Measurements from ENCODE around the gene EGFL8. TPM values are rescaled to one million over a fixed set of nuclear protein-coding genes. Genes with fewer than 3 reads are reported as not detected.

Gene EGFL8
- total and polyA plus RNA-seq, 2 donors (not counting 3 experiments of a cell fraction or from before 2014, with no cell fraction given) = 9.0 to 12.6 TPM

DNA sequence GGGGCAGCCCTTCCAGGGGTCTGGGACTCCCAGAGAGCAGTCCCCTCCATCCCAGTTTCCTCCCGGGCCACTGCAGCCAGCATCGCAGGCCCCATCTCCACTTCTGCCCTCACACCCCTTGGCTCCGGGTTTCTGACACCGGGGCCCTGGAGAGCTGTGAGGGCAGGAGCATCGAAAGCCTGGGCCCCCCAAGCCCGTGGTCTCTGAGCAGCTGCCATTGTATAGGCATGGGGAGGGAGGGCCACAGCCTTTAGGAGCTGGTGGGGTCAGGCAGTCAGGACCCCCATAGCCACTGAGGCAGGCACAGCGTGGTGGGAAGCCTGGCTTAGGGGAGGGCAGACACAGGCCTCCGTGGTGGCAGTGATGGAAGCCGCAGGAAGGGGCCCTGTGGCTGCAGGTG, 37.8 kb downstream of the EGFL8 start:
- no TSS peak for BruUV-seq (replicated peaks)
- H3K9me1 ChIP-seq (replicated peaks; ENCODE audit: control insufficient read depth, extremely low read depth, insufficient read depth, low read length) = no peaks in the 10 kb centered on the region
- no peaks in the 10 kb centered on the region for H3K79me2 ChIP-seq (ENCODE audit: control insufficient read depth, insufficient read depth, low read length)
- peaks cover 5% of the 10 kb centered on the region for H3K4me1 ChIP-seq (ENCODE audit: control insufficient read depth, extremely low read depth, insufficient read depth, low read length)
- no peaks in the 10 kb centered on the region for H4K20me1 ChIP-seq (replicated peaks; ENCODE audit: control insufficient read depth, extremely low read depth, insufficient read depth, low read length)
- CTCF ChIA-PET = interaction anchor here (1.1 kb wide), 1 partner anchor 83 kb away, joined by 3 read pairs; no protein-coding TSS in a partner anchor
- no peak overlapping the region for H3K4me2 ChIP-seq (ENCODE audit: insufficient read depth, low read length)
- H3K27ac ChIP-seq (ENCODE audit: insufficient read depth, low read depth, low read length) = no peak overlapping the region
- no peaks in the 10 kb centered on the region for H3K27me3 ChIP-seq (ENCODE audit: control insufficient read depth in 2 of 2, insufficient read depth in 2 of 2, low read length in 2 of 2)
- DNase-seq (ENCODE audit: low read depth, low spot score) (no peak), FAIRE-seq (no peak)
- dilution Hi-C loops (cut with MboI; ENCODE audit: extremely low pct_ligation_motif_present, low sequenced_read_pairs) = no loop called here
- H3K4me3 ChIP-seq (replicated peaks in 1 of 3; ENCODE audit: insufficient read depth in 1 of 3, low read depth in 1 of 3, low read length in 3 of 3) = no peak overlapping the region
- no peak overlapping the region for H3K9ac ChIP-seq (replicated peaks; ENCODE audit: extremely low read depth, insufficient read depth, low read length)
- POLR2A ChIA-PET = no interaction called here
- no peak overlapping the region for H2AFZ ChIP-seq (ENCODE audit: low read depth, low read length)
- TF ChIP-seq EZH2 (IDR thresholded peaks at IDR 0.05; ENCODE audit: borderline replicate concordance, low read depth, low read length, severe bottlenecking) = no peak
- TF ChIP-seq POLR2A (IDR thresholded peaks at IDR 0.05; ENCODE audit: low read depth, low read length) = no peak
- no peak for TF ChIP-seq POLR2AphosphoS5 (IDR thresholded peaks at IDR 0.05; ENCODE audit: insufficient read depth, low read depth, low read length)
- intact Hi-C loops (cut with micrococcal nuclease) = no loop called here
- no peaks in the 10 kb centered on the region for H3K9me3 ChIP-seq (replicated peaks; ENCODE audit: control insufficient read depth, insufficient read depth, low read length)
- peaks cover 7 to 13% of the 10 kb centered on the region in 2 experiments for H3K36me3 ChIP-seq (ENCODE audit: control insufficient read depth in 2 of 2, extremely low read depth in 1 of 2, insufficient read depth in 2 of 2, low read length in 2 of 2)

- Histone ChIP-seq H3K4me2 (ENCODE audit: insufficient read depth, low read length) (no peak overlapping the region), H3K4me3 (replicated peaks in 1 of 3; ENCODE audit: insufficient read depth in 1 of 3, low read depth in 1 of 3, low read length in 3 of 3) (no peak overlapping the region), H3K36me3 (ENCODE audit: control insufficient read depth in 2 of 2, extremely low read depth in 1 of 2, insufficient read depth in 2 of 2, low read length in 2 of 2) (peaks cover 7 to 12% of the 10 kb centered on the region in 2 experiments), H3K9ac (replicated peaks; ENCODE audit: extremely low read depth, insufficient read depth, low read length) (no peak overlapping the region), H3K9me3 (replicated peaks; ENCODE audit: control insufficient read depth, insufficient read depth, low read length) (no peaks in the 10 kb centered on the region), H3K27ac (ENCODE audit: insufficient read depth, low read depth, low read length) (no peak overlapping the region), H3K4me1 (ENCODE audit: control insufficient read depth, extremely low read depth, insufficient read depth, low read length) (no peaks in the 10 kb centered on the region), H3K27me3 (ENCODE audit: control insufficient read depth in 2 of 2, insufficient read depth in 2 of 2, low read length in 2 of 2) (no peaks in the 10 kb centered on the region), H3K9me1 (replicated peaks; ENCODE audit: control insufficient read depth, extremely low read depth, insufficient read depth, low read length) (no peaks in the 10 kb centered on the region), H3K79me2 (ENCODE audit: control insufficient read depth, insufficient read depth, low read length) (no peaks in the 10 kb centered on the region), H2AFZ (ENCODE audit: low read depth, low read length) (no peak overlapping the region), H4K20me1 (replicated peaks; ENCODE audit: control insufficient read depth, extremely low read depth, insufficient read depth, low read length) (no peaks in the 10 kb centered on the region)
- ChIA-PET POLR2A (no interaction called here), CTCF (interaction anchor here (1.1 kb wide), 1 partner anchor 85 kb away, joined by 3 read pairs; no protein-coding TSS in a partner anchor)
- FAIRE-seq (no peak), DNase-seq (ENCODE audit: low read depth, low spot score) (no peak)
- TF ChIP-seq POLR2A (IDR thresholded peaks at IDR 0.05; ENCODE audit: low read depth, low read length) (no peak), FOS (IDR thresholded peaks at IDR 0.05; ENCODE audit: borderline replicate concordance, insufficient read depth, low read length) (no peak), GATA2 (IDR thresholded peaks at IDR 0.05; ENCODE audit: insufficient read depth, insufficient read length, low read depth, low read length) (no peak), POLR2AphosphoS5 (IDR thresholded peaks at IDR 0.05; ENCODE audit: insufficient read depth, low read depth, low read length) (no peak), EZH2 (IDR thresholded peaks at IDR 0.05; ENCODE audit: borderline replicate concordance, low read depth, low read length, severe bottlenecking) (no peak), MYC (IDR thresholded peaks at IDR 0.05; ENCODE audit: low read depth, low read length) (no peak), JUN (IDR thresholded peaks at IDR 0.05; ENCODE audit: borderline replicate concordance, insufficient read depth, insufficient read length, low read depth) (no peak)
- TF ChIP-seq, protein P1, sequence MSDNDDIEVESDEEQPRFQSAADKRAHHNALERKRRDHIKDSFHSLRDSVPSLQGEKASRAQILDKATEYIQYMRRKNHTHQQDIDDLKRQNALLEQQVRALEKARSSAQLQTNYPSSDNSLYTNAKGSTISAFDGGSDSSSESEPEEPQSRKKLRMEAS (IDR thresholded peaks at IDR 0.05; ENCODE audit: insufficient read depth, insufficient read length) = no peak
- TF ChIP-seq, protein P2, sequence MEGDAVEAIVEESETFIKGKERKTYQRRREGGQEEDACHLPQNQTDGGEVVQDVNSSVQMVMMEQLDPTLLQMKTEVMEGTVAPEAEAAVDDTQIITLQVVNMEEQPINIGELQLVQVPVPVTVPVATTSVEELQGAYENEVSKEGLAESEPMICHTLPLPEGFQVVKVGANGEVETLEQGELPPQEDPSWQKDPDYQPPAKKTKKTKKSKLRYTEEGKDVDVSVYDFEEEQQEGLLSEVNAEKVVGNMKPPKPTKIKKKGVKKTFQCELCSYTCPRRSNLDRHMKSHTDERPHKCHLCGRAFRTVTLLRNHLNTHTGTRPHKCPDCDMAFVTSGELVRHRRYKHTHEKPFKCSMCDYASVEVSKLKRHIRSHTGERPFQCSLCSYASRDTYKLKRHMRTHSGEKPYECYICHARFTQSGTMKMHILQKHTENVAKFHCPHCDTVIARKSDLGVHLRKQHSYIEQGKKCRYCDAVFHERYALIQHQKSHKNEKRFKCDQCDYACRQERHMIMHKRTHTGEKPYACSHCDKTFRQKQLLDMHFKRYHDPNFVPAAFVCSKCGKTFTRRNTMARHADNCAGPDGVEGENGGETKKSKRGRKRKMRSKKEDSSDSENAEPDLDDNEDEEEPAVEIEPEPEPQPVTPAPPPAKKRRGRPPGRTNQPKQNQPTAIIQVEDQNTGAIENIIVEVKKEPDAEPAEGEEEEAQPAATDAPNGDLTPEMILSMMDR (IDR thresholded peaks at IDR 0.05; ENCODE audit: extremely low read depth in 1 of 2, insufficient read depth in 1 of 2, low read depth in 1 of 2, low read length in 2 of 2) = no peak
- BruUV-seq (replicated peaks) = no TSS peak
- intact Hi-C loops (cut with micrococcal nuclease) = no loop called here
- dilution Hi-C loops (cut with MboI; ENCODE audit: extremely low pct_ligation_motif_present, low sequenced_read_pairs) = no loop called here
These were observed 39.3 kb downstream of the EGFL8 start for GRCh38 chr6:32203426-32204267.

Measured in endothelial cell of umbilical vein (primary cell).